ENCODE data around the gene MMP24.

DNA sequence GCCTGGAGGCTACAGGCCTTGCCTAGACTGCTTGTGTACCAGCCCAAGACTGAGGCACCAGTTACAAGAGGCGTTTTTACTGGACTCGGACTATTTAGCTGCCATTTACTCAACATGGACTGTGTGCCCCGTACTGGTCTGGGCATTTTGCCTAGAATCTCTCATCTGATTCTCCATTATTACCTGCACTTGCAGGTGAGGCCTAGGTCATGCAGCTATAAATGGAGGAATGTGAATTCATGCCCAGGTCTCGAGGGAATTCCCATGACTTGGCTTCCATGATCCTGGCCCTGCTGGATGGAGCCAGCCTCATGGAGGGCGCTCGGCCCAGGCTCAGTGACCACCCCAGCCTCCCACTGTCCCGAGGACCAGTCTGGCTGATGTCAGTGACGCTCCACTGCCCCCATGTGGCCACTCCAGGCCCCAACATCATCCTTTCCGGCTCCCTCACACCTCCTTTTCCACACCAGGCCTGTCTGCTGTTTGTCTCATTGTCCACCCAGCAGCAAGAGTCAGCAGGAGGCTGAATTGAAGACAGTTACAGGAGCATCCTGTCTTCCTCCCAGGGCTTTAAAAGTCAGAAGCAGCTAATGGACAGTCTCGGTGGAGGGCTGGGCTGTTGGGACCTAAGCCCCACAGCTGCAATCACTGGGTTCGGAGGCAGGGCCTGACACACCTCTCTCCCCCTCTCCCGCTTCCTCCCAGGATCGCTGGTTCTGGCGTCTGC is 42.7 kb downstream of the MMP24 start:
- TF ChIP-seq SIN3A (IDR thresholded peaks at IDR 0.05; ENCODE audit: borderline replicate concordance, insufficient read depth, low read length) = no peak
- no peak for TF ChIP-seq POLR2AphosphoS5 (IDR thresholded peaks at IDR 0.05; ENCODE audit: low read depth, low read length)
- TF ChIP-seq, protein P1, sequence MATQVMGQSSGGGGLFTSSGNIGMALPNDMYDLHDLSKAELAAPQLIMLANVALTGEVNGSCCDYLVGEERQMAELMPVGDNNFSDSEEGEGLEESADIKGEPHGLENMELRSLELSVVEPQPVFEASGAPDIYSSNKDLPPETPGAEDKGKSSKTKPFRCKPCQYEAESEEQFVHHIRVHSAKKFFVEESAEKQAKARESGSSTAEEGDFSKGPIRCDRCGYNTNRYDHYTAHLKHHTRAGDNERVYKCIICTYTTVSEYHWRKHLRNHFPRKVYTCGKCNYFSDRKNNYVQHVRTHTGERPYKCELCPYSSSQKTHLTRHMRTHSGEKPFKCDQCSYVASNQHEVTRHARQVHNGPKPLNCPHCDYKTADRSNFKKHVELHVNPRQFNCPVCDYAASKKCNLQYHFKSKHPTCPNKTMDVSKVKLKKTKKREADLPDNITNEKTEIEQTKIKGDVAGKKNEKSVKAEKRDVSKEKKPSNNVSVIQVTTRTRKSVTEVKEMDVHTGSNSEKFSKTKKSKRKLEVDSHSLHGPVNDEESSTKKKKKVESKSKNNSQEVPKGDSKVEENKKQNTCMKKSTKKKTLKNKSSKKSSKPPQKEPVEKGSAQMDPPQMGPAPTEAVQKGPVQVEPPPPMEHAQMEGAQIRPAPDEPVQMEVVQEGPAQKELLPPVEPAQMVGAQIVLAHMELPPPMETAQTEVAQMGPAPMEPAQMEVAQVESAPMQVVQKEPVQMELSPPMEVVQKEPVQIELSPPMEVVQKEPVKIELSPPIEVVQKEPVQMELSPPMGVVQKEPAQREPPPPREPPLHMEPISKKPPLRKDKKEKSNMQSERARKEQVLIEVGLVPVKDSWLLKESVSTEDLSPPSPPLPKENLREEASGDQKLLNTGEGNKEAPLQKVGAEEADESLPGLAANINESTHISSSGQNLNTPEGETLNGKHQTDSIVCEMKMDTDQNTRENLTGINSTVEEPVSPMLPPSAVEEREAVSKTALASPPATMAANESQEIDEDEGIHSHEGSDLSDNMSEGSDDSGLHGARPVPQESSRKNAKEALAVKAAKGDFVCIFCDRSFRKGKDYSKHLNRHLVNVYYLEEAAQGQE (IDR thresholded peaks at IDR 0.05; ENCODE audit: insufficient read depth in 1 of 2, low read depth in 2 of 2, low read length in 2 of 2) = 0 out of 4 replicates have a peak, but pooled peaks of 1 of the 2 experiments have one; percentile 11
- TF ChIP-seq TAF1 (IDR thresholded peaks at IDR 0.05; ENCODE audit: borderline replicate concordance, insufficient read depth, low read length) = no peak
- TF ChIP-seq FOXP2 (optimal IDR thresholded peaks at IDR 0.05; ENCODE audit: borderline replicate concordance, extremely low read depth, extremely low read length, insufficient read depth) = no peak
